HG02884 (cell line): ENCODE measurements around the gene CBFB.
A peak's percentile ranks its signal among the peaks of the same experiment; 100 is the strongest.

Experiments
- ATAC-seq: cut with Tn5 transposase; IDR thresholded peaks from one replicate; pipeline ENCODE4 v1.9.1; 2021; ENCODE audit warnings: mild to moderate bottlenecking, moderate library complexity; ENCODE audit not compliant: unreplicated experiment

Gene CBFB

GRCh38 chr16:67091906-67092566 is 63.1 kb downstream of the CBFB start:
- ATAC-seq: no peak

- no peak for ATAC-seq
These were observed 64.3 kb downstream of the CBFB start for GRCh38 chr16:67093098-67093726.

GRCh38 chr16:67098599-67098998 is 69.7 kb downstream of the CBFB start:
- no peak for ATAC-seq

GRCh38 chr16:67100569-67101310 is 71.8 kb downstream of the CBFB start:
- no peak for ATAC-seq

GRCh38 chr16:67101311-67102082 is 72.5 kb downstream of the CBFB start:
- no peak for ATAC-seq

- ATAC-seq: no peak
These were observed 75.1 kb downstream of the CBFB start for GRCh38 chr16:67104061-67104460.

- ATAC-seq: no peak
These were observed 75.9 kb downstream of the CBFB start for GRCh38 chr16:67104845-67105244.

- no peak for ATAC-seq
These were observed 76.3 kb downstream of the CBFB start for GRCh38 chr16:67105246-67105645.

- ATAC-seq: no peak
These were observed 76.9 kb downstream of the CBFB start for GRCh38 chr16:67105881-67106280.

GRCh38 chr16:67108489-67108888 is 79.5 kb downstream of the CBFB start:
- no peak for ATAC-seq

GRCh38 chr16:67108931-67109406 is 80.0 kb downstream of the CBFB start:
- ATAC-seq: no peak

GRCh38 chr16:67109407-67110135 is 80.6 kb downstream of the CBFB start, which contains the start of gene PHAF1:
Gene PHAF1 (plus strand): TSS chr16:67109941. CDS start chr16:67110176, 235 bp downstream.
- ATAC-seq: peak; percentile 78

GRCh38 chr16:67111951-67112444 is 83.0 kb downstream of the CBFB start:
- ATAC-seq: no peak

- ATAC-seq: no peak
These were observed 83.8 kb downstream of the CBFB start for GRCh38 chr16:67112591-67113399.

GRCh38 chr16:67114793-67115192 is 85.8 kb downstream of the CBFB start:
- ATAC-seq: no peak

- no peak for ATAC-seq
These were observed 86.7 kb downstream of the CBFB start for GRCh38 chr16:67115639-67116038.

GRCh38 chr16:67116388-67117311 is 87.7 kb downstream of the CBFB start:
- ATAC-seq: no peak

GRCh38 chr16:67117716-67118115 is 88.8 kb downstream of the CBFB start:
- no peak for ATAC-seq
